ENCODE results near the gene PTGDR2.

The PTGDR2 gene

DNA sequence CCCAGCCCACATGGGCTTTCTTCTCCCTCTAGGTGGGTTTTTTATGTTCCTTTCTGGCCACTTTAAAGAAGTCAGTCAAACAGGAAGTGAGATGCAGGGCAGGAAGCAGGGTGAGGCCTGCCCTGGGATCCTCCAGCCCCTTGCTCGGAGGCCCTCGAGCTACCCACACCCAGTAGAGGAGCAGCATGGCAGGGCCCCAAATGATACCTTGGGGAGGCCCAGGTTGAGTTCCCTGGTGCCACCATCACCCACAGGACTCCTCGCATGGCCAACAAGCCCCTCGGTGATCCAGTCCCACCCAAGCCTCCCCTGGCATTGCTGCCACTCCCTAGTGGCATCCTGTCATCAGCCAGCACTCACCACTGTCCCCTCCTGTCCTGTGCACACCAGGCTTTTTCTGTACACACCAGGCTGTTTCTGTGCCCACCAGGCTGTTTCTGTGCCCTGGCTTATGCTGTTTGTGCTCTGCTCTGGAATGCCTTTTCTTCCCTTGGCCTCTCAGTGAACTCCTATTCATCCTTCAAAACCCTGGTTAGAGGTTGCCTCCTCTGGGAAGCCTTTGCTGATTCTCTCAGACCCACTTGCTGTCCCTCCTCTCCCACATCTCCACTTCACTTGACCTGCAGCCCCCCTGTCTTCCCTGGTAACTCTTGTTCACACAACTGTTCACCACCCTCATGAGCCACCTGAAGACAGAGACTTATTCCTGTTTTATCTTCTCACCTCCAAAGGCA lies 3.1 kb upstream of the PTGDR2 start:
- DNase-seq (ENCODE audit: low read depth), result no peak

DNA sequence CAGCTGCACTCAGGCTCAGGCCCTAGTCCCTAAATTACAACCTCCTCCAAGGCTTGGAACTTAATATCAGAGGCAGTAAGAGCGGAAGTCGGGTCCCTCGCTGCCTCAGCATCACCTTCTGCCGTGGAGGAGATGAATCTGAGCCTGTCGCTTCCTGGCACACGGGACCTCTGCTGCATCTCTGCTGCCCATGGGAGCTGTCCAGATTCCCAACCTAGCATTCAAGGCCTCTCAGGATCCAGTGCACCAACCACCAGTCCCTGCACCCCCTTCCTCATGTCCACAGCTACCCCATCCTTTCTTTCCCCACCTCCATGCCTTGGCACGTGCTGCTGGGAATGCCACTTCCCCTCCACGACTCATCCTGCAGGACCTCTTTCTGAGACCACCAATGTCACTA lies 2.5 kb upstream of the PTGDR2 start:
- DNase-seq (ENCODE audit: low read depth), result no peak

DNA sequence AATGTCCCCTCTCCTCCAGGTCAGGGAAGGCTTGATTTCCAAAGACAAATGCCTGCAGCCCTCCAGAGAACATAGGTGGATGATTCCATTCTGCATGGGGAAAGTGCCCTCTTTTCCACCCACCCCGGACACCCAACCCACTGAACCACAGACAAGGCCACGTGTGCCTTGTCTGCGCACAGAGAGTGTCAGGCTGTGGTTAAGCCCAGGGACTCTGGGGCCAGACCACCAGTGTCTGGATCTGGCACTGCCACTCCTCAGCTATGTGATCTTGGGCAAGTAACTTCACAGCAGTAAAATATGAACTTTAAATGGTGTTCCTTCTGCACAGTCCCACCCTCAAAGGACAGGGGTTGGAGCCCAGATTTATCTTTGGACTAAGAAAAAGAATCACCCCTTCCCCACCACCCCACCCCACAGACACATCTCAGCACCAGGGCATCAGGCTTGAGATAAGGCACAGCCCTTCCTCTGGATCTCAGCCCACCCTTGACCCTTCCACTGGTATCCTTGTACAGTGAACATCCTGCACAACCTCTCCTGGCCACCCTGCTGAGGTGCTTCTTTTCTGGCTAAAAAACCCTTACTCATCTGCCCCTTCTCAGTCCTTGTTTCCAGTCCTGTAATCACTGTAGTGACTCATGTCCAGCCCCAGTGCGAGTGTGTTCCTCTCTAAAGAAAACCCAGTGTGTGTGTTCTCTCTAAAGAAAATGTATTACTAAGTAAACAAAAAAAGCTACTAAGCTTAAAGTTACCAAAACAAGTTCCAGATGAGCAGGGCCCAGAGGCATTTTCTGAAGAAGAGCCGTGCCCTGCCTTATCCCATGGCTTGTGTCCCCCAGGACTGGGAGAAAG lies 1.9 kb upstream of the PTGDR2 start:
- DNase-seq (ENCODE audit: low read depth), result no peak

DNA sequence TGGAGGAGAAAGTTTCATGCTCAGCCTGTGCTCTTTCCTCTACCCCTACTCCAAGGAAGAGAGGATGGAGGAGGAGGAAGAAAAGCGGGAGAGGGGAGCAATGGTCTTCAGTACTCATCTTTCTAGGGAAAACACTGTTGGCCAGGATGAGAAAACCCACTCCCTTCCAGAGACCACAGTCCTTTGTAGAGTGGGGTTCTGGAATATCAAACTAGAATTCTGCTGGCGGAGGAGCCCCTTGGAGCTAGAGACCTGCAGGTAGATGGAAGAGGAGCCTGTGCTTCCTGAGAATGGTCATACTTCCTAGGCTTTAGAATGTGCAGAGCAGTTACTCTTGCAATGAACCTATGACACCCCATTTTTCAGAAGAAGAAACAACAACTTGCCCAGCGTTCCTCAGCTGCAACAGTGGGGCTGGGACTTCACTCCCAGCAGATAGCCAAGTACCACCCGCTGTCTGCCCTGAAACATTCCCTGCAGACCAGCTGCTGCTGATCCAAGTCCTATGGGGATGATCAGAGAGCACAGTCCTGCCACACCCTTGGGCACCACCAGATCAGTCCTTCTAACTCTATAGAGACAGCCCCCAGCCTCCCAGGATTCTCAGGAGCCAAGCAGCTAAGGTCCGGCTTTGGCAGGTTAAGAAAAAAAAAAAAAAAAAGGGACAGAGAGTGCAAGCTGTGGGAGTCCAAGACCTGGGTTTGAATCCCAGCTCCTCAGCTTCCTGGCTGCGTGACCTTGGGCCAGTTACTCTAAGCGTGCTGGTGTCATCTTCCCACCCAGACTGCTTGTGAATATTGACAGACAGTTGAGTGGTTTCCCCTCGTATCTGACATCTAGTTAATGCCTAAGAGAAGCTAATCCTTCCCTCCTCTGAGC lies 664 bp downstream of the PTGDR2 start:
- DNase-seq (ENCODE audit: low read depth), result no peak

DNA sequence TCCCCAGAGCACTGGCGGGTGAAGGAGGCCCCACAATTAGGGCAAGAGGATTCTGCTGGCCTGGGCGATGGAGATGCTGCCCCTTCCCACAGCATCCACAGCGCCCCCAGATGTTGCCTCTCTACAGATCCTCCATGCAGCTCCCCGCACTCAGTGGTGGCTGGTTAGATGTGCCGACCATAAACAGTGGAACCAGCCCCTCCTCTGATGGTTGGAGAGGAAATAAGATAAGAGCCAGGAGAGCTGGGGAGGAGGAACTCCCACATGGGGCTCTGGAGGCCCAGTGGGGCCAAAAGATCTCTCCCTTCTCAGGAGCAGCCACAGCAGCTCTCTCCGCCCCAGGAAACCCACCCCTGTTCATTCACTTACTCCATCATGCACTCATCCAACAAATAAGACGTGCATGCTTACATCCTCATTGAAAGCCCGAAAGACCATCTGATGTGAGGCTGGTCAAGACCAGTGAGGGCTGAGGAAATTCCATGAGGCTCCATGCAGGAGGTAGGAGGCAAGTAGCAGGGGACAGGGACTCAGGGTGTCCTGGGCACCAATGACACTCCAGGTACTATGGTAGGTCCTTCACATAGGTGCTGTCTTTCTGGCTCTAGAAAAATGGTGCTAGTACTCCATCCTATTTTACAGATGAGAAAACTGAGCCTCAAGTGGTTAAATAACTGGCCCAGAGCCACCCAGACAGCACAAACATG lies 1.5 kb downstream of the PTGDR2 start:
- DNase-seq (ENCODE audit: low read depth), result no peak

DNA sequence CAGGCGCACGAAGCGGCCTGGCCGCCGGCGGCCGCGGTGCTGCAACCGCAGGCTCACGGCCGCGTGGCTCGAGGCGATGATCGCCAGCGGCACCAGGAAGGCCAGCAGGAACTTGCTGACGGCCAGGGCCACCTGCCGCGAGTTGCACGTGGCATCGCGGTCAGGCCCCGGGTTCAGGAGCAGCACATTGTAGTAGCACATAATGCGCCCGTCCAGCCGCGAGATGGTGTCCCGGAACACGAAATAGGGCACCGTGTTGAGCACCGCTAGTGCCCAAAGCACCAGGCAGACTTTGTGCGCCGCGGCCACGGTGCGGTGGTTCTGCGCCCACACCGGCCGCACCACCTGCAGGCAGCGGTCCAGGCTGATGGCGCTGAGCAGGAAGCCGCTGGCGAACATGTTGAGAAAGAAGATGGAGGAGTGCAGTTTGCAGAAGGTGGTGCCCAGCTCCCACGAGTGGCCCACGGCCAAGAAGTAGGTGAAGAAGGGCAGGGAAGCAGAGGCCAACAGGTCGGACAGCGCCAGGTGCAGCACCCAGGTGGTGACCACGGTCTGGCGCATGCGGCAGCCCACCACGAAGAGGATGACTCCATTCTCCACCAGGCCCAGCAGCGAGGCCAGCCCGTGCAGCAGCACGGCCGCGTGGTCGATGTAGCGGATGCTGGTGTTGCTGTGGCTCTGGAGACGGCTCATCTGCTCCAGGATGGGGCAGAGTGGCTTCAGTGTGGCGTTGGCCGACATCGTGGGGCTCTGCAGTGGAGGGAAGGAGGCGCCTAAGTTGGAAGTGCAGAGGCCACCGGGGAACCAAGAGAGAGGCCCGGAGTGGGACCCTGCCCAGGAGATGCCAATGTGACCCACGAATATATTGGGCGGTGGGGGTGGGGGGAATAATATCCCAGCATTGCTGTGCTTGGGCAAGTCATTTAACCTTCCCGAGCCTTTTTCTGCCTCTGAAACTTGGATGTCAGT lies 2.5 kb downstream of the PTGDR2 start:
- DNase-seq (ENCODE audit: low read depth), result no peak

DNA sequence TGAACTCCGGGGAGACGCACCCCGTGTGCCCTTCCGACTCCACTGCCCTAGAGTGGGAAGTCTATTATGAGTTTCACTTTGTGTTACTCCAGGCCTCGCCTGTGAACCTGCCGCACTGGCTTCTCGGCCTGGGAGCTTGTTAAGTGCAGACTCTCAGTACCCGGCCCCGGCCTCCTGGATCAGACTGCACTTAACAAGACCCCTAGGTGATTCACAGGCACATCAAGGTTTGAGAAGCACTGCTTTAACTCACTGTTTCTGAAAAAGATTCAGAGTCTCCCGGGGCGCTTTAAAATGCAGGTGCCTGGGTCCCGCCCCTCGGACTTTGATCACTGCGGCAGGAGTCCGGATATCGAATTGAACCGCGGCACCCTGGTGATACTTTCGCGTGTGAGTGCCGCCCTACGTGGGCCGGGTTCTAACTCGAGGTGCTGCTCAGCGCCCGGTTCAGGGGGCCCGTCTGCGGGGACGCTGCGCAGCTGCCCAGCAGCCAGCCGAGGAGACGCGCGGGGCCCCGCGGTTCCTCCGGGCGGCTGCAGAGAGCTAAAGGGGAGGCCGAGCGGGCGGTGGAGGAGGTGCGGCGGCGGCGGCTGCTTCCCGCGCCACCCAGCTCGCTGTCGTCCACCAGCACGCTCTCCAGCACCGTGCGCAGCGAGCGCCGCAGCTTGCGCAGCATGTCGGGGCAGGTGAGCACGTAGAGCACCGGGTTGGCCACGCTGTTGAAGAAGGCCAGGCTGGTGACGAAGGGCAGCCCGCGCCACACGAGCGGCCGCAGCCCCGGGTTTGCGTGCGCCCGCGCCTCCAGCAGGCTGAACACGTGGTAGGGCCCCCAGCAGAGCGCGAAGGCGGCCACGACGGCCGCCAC lies 3.4 kb downstream of the PTGDR2 start:
- DNase-seq (ENCODE audit: low read depth), result no peak

DNA sequence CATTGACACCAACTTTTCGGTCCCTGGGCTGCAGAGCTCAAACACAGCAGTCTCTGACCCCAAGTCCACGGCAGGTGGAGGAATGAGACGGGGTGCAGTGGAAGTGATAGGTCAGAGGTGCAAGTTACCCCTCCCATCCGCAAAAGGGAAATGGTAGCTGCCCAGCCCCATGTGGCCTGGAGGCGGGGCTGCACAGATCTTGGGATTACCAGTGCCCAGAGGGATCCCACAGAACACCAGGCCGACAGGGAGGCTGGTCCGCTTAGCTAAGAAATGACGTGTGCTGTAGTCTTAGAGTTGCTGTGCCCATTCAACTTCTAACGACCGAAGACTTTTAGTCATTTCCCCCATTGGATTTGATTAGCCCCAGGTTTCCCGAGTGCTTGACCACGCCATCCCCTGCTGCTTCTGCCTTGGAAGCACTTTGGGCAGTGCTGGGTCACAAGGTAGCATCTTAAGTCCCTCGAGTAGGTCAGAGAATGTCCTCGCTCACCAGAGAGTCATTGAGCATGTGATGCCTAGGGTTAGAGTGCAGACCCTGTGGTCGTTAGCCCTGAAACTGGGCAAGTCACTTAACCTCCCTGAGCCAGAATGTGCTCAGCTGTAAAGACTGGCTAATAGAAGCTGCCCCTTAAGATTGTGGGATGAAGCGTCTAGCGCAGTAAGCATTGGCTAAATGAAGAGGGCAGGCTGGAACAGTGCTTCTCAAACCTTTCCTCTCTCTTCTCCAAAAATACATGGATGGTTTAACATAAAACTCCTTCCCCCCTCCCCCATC lies 4.2 kb downstream of the PTGDR2 start:
- no peak for DNase-seq (ENCODE audit: low read depth)

DNA sequence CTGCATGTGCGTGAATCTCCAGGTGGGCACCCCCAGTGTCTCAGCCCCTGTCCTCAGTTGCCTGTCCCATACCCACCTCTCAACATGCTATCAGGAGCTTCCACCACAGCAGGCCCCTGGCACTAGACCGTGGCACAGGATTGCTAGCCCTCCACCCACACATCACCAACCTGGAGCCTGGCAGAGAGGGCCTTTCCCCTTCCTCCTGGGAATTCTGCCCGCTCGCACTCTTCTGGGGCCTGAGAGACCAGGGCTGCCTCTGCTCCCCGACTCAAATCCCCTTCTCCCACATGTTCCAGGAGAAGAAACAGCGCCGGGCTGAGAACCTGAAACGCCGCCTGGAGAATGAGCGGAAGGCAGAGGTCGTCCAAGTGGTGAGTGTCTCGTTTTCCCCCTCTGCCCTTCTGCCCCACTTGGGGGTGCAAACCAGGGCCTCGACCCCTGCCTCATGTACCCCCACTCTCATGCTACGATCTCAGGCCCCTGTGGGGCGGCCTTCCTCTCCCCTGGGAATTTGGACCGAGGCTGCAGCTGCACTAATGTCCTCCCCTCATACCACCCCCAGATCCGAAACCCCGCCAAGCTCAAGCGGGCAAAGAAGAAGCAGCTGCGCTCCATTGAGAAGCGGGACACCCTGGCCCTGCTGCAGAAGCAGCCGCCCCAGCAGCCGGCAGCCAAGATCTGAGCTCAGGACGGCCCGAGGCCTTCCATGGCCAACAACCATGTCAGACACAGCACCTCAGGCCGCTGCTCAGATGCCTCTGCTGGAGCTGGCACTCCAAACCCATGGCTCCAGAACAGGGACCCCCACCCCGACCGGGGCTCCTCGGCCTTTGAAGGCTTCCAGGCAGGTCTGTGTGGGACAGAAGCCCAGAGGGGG lies 5.9 kb downstream of the PTGDR2 start:
- no peak for DNase-seq (ENCODE audit: low read depth)

DNA sequence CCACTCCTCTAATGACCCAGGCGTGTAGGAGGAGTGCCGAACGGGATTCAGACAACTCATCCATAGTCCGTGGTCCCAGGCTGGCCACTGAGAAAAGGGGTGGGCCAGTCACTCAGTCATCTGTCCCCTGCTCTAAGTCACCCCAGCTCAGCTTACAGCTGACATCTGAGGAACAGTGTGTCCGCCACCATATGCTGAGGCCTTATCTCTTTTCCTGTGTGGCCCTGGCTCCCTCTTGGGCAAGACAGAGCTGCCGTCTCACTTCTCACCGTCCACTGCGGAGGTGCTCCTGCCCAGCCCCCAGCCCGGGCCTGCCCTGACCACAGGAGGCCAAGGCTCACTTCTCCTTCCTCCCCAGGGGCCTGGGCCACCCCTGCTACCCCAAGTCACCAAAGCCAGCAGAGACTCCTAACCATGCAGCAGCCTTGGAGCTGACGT lies 7.0 kb downstream of the PTGDR2 start:
- no peak for DNase-seq (ENCODE audit: low read depth)

DNA sequence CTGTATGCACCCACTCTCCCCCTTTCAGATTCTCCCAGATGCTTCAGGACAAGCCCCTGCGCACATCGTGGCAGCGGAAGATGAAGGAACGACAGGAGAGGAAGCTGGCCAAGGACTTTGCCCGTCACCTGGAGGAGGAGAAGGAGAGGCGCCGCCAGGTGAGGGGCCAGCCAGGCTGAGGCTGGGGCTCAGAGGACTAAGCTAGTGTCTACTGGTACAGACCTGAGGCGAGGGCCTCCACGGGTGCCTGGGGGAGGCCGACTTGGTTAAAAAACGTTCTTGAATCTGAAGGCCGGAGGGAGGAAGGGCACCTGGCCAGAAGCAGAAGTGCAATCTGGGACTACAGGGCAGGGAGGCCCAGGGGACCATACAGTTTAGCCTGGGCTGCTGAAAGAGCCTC lies 7.9 kb downstream of the PTGDR2 start:
- no peak for DNase-seq (ENCODE audit: low read depth)

DNA sequence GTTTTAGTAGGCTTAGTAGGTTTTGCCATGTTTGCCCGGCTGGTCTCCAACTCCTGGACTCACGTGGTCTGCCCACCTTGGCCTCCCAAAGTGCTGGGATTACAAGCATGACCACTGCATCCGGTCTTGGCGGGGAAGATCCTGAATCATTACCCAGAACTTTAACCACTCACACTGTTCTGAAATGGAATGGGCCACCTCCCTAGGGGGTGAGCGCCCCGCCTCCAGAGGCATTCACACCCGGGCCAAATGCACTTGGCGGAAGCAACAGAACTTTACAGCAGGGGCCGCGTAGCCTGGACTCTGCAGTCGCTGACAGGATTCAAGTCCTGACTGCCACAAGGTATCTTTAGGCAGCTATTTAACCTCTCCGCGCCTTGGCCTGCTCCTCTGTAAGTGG lies 8.5 kb downstream of the PTGDR2 start:
- DNase-seq (ENCODE audit: low read depth), result no peak

DNA sequence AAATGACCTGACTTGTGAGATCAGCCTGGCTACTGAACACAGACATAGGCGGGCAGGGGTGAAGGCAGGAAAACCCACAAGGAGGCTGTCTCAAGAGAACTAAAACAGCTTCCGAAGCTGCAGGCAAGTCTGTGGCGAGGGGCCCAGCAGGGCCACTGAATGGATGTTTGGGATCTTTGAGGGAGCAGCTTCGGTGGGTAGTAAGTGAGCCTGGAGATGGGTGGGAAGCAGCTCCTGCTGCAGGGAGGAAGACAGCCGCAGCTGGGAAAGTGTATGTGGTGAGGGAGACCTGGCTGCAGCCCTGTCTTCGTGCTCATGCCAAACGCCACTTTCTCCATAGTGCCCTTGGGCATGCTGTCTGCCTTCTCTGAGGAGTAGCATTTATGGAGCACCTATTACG lies 10.4 kb downstream of the PTGDR2 start:
- DNase-seq (ENCODE audit: low read depth), result no peak

DNA sequence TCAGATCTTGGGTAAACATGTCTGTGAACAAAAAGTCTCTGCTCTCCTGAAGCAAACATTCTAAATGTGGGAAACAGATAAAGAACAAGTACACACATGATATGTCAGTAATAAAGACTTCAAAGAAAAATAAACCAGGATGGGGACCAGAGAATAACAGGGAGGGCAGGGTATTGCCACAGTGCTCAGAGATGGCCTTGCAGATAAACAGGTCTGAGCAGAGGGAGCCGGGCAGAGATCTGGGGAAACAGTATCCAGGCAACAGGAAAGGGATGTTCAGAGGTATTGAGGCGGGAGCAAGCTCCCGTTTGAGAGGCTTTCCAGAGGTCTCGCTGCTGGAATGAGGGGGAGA lies 10.9 kb downstream of the PTGDR2 start:
- no peak for DNase-seq (ENCODE audit: low read depth)

DNA sequence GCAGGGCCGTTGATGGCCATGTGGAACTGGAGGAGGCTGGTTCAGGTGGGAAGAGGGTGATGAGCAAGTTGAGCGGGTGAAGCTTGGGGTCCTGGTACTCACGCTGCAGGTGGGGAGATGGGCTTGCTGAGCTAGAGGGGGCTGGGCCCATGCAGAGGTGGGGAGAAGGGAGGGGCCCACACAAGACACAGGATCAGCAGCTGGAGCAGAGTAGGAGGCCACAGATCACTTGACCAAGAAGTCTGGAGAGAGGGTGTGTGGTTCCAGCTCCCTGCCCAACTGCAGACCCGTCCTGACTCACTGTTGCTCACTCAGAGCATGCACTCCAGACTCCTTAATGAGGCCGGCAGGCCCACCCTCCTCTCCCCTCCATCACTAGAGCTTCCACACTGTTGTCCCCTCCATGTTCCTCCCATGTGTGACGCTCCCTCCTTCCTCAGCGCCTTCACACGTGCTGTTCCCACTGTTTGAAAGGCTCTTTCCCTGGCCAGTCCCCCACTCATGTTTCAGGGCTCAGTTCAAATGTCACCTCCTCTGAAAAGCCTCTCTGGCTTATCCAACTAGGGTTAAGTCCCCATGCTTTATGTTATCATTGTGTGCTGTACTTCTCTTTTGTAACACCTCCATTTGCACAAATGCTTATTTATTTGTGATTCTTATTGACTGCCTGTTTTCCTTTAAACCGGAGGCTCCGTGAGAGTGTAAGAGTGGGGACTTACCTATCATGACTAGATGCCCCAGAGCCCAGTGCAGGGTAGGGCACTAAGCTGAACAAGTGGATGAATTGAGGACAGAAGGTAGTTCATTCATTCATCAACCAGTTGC lies 11.5 kb downstream of the PTGDR2 start:
- DNase-seq (ENCODE audit: low read depth), result no peak

DNA sequence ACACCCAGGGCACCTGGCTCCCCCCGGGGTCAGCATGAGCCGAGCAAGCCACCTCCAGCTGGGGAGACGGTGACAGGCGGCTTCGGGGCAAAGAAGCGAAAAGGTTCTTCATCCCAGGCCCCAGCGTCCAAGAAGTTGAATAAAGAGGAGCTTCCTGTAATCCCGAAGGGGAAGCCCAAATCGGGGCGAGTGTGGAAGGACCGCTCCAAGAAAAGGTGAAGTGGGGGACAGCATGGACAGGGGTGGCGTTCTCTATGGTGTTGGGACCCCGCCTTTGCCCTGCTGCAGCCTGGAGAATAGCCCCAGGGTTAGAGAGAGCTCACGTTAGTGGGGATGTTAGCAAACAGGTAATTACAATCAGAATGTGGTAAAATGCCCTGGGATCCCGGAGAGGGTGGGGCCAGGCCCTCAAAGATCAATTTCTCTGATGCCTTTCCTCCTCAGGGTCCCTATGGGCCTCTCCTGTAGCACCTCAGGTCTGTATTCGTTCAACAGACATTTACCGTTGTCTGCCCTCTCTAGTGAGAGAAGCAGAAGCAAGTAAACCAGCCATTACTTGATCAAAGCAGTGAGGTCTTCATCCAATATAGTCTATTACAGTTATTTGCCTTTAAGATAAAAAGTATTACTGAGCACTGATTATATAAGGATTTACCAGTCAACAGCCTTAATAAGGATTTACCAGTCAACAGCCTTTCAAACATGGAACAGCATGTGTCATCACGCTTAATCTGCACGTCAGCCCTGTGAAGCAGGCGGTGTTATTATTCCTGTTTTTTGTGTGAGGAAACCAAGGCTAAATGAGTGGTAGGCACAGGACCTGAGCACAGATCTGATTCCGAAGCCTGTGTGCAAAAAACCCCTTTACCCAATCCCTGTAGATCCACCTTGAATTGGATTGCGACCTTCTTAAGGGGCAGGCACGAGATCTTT lies 12.8 kb downstream of the PTGDR2 start:
- no peak for DNase-seq (ENCODE audit: low read depth)

All from activated T-cell treated with anti-CD3 and anti-CD28 coated beads for 24 hours (primary cell).